GM18858 (cell line): ENCODE data around the gene TASP1.

Source experiments
- ATAC-seq: cut with Tn5 transposase; IDR thresholded peaks from one replicate; pipeline ENCODE4 v1.9.1; 2021; ENCODE audit not compliant: unreplicated experiment

The TASP1 gene

GRCh38 chr20:13355411-13355810 lies 283.3 kb downstream of the TASP1 start:
- no peak for ATAC-seq

- no peak for ATAC-seq
These were observed 285.3 kb downstream of the TASP1 start for GRCh38 chr20:13353261-13353945.

GRCh38 chr20:13349235-13349604 lies 289.5 kb downstream of the TASP1 start:
- no peak for ATAC-seq

- ATAC-seq: no peak
These were observed 290.2 kb downstream of the TASP1 start for GRCh38 chr20:13348311-13349234.

GRCh38 chr20:13344671-13345070 lies 294.1 kb downstream of the TASP1 start:
- ATAC-seq: no peak

- no peak for ATAC-seq
These were observed 296.1 kb downstream of the TASP1 start for GRCh38 chr20:13342469-13343242.

DNA sequence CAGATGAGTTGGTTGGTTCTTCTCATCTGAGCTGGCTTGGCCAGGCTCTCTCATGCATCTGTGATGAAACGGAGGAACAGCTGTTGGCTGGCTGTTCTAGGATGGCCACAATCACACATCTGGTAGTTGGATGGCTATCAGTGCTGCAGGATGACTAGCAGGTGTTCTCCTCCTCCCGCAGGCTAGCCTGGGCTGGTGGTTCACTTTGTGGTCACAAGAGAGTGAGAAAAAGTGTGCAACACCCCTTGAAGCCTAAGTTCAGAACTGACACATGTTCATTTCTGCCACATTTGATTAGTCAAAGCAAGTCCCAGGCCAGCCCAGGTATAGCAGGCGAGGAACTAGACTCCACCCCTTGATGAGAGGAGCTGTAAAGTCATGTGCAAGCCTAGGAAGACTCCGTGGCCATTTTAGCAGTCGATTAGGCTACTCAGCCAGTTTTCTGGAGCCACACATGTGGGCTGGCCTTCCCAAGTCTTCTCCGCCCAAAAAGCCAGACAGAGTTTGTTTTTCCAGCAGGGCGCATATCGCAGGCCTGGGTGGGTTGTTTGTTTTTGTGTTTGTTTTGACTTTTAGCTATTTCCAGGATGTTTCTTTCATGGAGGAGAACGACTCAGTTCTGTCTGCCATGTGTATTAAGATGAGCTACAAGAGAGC lies 296.9 kb downstream of the TASP1 start:
- no peak for ATAC-seq

GRCh38 chr20:13340088-13340487 lies 298.6 kb downstream of the TASP1 start:
- ATAC-seq: no peak
